Immature natural killer cell (primary cell): ENCODE results near the gene TACR1. TPM values are rescaled to one million over a fixed set of nuclear protein-coding genes. Genes with fewer than 3 reads are reported as not detected.
A peak's percentile ranks its signal among the peaks of the same experiment; 100 is the strongest.

Experiments used
- DNase-seq, 3 donors: peaks; one replicate each; pipeline ENCODE4 v3.0.0; 2022; ENCODE audit warnings: mixed read lengths in 1 of 3
- H3K27ac Mint-ChIP-seq, 6 donors: one replicate each; pipeline ENCODE4 v1.8.0; 2020; ENCODE audit warnings: mixed read lengths in 6 of 6, mild to moderate bottlenecking in 5 of 6, inconsistent platforms in 4 of 6, moderate library complexity in 3 of 6
- H3K27me3 Mint-ChIP-seq, 3 donors: one replicate each; pipeline ENCODE4 v1.8.0; 2020 to 2021; ENCODE audit warnings: low read depth in 3 of 3, mild to moderate bottlenecking in 3 of 3, mixed read lengths in 3 of 3, moderate library complexity in 3 of 3, inconsistent platforms in 1 of 3
- H3K36me3 Mint-ChIP-seq, 3 donors: one replicate each; pipeline ENCODE4 v1.8.0; 2020; ENCODE audit warnings: mixed read lengths in 3 of 3, inconsistent platforms in 2 of 3, mild to moderate bottlenecking in 2 of 3
- H3K4me1 Mint-ChIP-seq, 2 donors: one replicate each; pipeline ENCODE4 v1.8.0; 2020; ENCODE audit warnings: inconsistent platforms in 2 of 2, mild to moderate bottlenecking in 2 of 2, mixed read lengths in 2 of 2, moderate library complexity in 1 of 2
- H3K4me3 Mint-ChIP-seq, 5 donors: one replicate each; pipeline ENCODE4 v1.8.0; 2020; ENCODE audit warnings: mild to moderate bottlenecking in 5 of 5, mixed read lengths in 5 of 5, inconsistent platforms in 3 of 5, moderate library complexity in 3 of 5
- H3K9me3 Mint-ChIP-seq, 6 donors: one replicate each; pipeline ENCODE4 v1.8.0; 2020; ENCODE audit warnings: mild to moderate bottlenecking in 6 of 6, mixed read lengths in 6 of 6, inconsistent platforms in 4 of 6, moderate library complexity in 3 of 6
- polyA plus RNA-seq, 3 donors: library from polyadenylated mRNA; unstranded; fragments of 300-500 nt; fragmentation: Illumina TruSeq; gene quantifications; one replicate each; pipeline ENCODE4 v1.2.3, GENCODE V29; 2021

Gene TACR1
- polyA plus RNA-seq, 3 donors from 2014 or later: 0.16 TPM; not detected in 2

DNA sequence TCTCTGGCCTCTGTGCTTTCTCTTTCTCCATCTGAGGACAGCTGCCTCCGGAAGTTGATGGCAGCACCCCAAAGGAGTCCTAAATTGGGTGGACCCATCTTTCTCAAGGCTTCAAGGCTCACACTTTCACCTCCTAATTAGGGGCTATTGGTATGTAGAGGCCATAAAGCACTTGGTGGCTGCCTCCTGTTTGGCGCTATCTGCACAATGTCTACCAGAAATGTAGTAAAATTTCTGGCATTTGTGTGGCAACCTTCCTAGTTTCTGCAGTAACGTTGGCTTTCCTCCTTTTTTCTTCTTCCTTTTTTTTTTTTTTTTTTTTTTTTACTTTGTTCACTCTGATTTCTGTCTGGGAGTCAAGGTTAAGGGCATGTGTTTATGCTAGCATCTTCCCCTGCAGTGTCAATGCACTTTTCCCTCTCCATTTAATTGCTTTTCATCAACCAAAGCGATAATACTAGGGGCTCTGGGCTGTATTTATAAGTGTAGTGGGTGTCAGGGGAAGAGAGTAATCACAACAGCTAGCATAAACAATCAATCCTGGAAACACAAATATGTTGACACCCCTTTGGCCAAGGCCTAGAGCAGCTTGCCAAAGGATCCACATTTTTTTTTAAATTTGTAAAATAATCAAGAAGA lies 86.0 kb downstream of the TACR1 start:
- no peaks in the 10 kb centered on the region for H3K9me3 Mint-ChIP-seq
- no peak overlapping the region for H3K4me3 Mint-ChIP-seq
- no peaks in the 10 kb centered on the region for H3K4me1 Mint-ChIP-seq
- H3K27ac Mint-ChIP-seq: no peak overlapping the region
- H3K36me3 Mint-ChIP-seq: no peaks in the 10 kb centered on the region
- DNase-seq: no peak
- peaks cover 3 to 4% (median 3%) of the 10 kb centered on the region in 3 donors for H3K27me3 Mint-ChIP-seq

DNA sequence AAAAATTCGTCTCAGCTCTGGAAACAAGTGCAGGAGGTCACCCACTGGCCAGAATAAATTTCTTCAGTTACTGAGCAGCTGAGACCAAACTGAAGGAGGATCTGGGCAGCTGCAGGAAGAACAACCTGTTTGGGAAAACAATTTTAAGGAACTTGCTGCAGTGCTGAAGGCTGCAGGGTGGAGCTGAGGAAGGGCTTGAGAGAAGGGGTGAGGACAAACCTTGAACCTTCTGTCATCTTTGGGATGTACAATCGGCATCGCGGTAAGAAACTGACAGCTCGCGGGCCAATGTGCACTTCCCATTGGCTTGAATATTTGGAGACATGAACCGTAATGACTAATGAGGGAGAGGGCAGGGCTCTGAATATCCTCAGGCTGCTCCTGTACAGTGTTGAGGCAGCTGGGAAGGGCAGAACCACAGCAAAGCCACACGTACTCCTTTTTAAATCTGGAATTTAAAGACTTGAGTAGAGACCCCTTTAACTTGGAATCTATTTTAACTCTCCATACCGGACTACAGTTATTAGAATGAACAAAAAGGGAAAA lies 90.3 kb downstream of the TACR1 start:
- Mint-ChIP-seq H3K27ac (no peak overlapping the region), H3K9me3 (peaks cover 0 to 7% (median 0%) of the 10 kb centered on the region in 6 donors), H3K4me3 (no peak overlapping the region), H3K36me3 (no peaks in the 10 kb centered on the region), H3K27me3 (peaks cover 0 to 4% (median 0%) of the 10 kb centered on the region in 3 donors), H3K4me1 (no peaks in the 10 kb centered on the region)
- no peak for DNase-seq

DNA sequence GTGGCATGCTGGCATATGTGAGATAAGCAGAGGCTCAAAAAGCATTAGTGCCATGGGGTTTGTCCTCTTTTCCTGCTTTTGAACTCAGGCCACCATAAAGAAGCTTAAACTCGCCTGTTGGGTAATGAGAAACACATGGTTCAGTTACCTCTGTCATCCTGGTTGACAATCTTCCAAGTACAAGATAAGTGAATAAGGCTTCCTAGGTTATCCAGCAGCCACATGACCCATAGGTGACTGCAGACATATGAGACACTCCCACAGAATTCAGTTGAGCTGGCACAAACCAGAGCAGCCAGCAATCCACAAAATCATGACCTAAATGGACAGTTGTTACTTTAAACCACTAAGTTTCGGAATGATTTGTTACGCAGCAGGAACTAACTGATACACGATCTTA lies 97.3 kb downstream of the TACR1 start:
- Mint-ChIP-seq H3K9me3 (peaks cover 0 to 13% (median 3%) of the 10 kb centered on the region in 6 donors), H3K4me3 (no peak overlapping the region), H3K4me1 (no peaks in the 10 kb centered on the region), H3K36me3 (peaks cover 0 to 5% (median 3%) of the 10 kb centered on the region in 3 donors), H3K27me3 (peaks cover 5 to 7% (median 6%) of the 10 kb centered on the region in 3 donors), H3K27ac (no peak overlapping the region)
- DNase-seq: no peak

DNA sequence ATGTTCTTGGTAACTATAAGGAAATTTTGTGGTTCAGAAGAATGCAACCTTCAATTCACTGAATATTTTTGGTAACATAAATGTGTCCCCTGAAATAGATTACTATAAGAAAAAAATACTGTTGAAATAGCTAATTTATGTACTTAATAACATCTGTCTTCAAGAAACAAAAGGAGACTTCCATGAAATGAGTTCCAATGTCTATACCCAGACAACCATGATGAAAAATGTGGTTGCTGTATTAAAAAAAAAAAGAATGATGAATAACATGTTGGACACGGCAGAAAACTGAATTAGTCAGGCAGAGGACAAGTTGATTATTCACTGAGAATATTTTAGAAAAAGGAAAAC lies 98.5 kb downstream of the TACR1 start:
- no peak overlapping the region for H3K4me3 Mint-ChIP-seq
- peaks cover 0 to 13% (median 3%) of the 10 kb centered on the region in 6 donors for H3K9me3 Mint-ChIP-seq
- no peaks in the 10 kb centered on the region for H3K4me1 Mint-ChIP-seq
- no peak for DNase-seq
- no peak overlapping the region for H3K27ac Mint-ChIP-seq
- peaks cover 0 to 5% (median 3%) of the 10 kb centered on the region in 3 donors for H3K36me3 Mint-ChIP-seq
- peaks cover 6 to 8% (median 7%) of the 10 kb centered on the region in 3 donors for H3K27me3 Mint-ChIP-seq

DNA sequence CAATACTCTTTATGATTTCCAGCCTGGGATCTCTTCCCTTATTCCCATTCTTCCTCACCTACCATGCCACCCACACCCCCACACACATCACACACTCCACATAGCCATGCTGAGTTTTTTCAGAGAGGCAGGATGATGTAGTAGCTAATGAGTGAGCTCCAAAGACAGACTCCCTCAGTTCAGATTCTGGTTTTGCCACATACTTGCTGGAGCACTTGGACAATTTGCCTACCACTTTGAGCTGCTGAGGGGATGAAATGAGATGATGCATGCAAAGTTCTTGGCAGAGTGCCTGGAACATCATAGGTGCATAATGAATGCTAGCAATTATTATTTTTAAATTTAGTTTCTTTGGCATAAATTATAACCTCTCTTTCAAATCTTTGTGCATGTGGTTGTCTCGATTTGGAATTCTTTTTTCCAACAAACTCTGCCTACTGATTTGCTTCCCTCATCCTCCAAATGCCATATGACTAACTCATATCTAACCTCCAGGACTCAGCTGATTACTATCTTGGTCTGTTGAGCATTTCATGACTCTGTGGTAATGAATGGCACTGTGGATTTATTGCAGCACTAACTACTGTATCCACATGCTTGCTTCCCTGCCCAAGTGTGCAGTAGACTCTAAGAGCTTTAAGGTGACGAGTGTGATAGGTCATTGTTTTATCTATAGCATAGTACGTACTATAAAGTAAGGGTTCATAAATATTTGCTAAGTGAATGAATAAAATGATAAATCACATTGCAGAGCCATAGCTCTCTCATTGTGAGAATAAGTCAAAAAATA lies 99.1 kb downstream of the TACR1 start:
- Mint-ChIP-seq H3K4me1 (no peaks in the 10 kb centered on the region), H3K4me3 (no peak overlapping the region), H3K9me3 (peaks cover 0 to 11% (median 3%) of the 10 kb centered on the region in 6 donors), H3K36me3 (peaks cover 0 to 5% (median 3%) of the 10 kb centered on the region in 3 donors), H3K27me3 (peaks cover 6 to 8% (median 8%) of the 10 kb centered on the region in 3 donors), H3K27ac (no peak overlapping the region)
- no peak for DNase-seq

DNA sequence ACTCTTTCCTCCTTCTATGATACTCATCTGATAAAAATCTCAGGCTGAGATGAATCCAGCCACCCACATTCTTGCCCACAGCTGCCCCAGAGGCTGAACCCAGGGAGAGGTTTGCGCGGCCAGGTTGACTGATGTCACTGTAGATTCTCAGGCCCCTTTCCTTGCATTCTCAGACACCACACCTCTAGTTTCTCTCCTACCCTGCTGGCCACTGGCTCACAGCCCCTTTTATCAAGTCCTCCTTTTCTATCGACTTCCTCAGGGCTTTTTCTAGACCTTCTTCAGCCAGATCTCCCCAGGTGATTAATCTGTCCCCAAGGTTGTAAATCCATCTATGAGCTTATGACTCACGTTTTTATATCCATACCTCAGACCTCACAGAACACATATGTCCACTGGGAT lies 99.8 kb downstream of the TACR1 start:
- Mint-ChIP-seq H3K27ac (no peak overlapping the region), H3K36me3 (peaks cover 0 to 6% (median 3%) of the 10 kb centered on the region in 3 donors), H3K4me1 (peaks cover 0 to 2% of the 10 kb centered on the region in 2 donors), H3K27me3 (peaks cover 6 to 9% (median 8%) of the 10 kb centered on the region in 3 donors), H3K4me3 (no peak overlapping the region), H3K9me3 (peaks cover 0 to 8% (median 3%) of the 10 kb centered on the region in 6 donors)
- DNase-seq: no peak

DNA sequence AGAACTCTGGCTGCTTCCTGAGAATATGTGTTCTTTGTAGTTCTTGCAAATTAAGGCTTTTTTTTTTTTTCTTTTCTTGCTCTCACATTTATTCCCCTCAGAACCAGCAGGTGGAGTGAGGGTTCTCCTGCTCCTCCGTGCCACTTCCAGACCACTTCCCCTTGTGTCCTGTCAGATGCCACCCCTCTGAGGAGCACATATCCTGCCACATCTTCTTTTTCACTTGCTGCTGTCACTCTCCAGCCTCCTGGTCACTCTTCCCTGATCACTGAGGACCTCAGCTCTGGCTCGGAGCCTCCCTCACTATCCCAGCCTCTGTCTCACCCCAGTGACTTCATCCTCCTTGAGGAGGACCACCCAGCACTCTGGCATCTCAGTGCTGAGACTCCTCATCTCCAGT lies 100.5 kb downstream of the TACR1 start:
- Mint-ChIP-seq H3K4me3 (no peak overlapping the region), H3K4me1 (peaks cover 0 to 8% of the 10 kb centered on the region in 2 donors), H3K27ac (peak overlapping the region in 1 of 6 donors; percentile 8), H3K9me3 (peaks cover 0 to 6% (median 3%) of the 10 kb centered on the region in 6 donors), H3K27me3 (peaks cover 6 to 9% (median 8%) of the 10 kb centered on the region in 3 donors), H3K36me3 (peaks cover 0 to 9% (median 3%) of the 10 kb centered on the region in 3 donors)
- DNase-seq: no peak

DNA sequence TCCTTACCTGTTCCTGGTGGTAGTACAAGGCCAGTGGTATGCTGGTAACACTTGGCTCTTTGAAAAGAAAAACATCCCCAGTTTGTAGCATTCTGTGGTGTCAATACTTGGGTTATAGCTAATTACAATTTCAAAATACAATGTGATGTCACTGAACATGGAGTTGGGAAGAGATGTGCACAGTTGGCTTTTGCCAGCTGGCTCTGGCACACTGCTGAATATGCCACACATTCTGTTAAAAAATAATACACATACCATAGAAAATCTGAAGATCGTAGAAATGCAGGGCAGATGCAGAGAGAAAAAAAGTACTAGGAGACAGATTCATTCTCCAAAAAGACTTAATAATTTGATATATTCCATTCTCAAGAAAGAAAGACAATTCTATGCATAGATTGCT lies 101.5 kb downstream of the TACR1 start:
- peaks cover 5 to 9% (median 6%) of the 10 kb centered on the region in 3 donors for H3K27me3 Mint-ChIP-seq
- H3K4me1 Mint-ChIP-seq: peaks cover 0 to 10% of the 10 kb centered on the region in 2 donors
- H3K9me3 Mint-ChIP-seq: peaks cover 0 to 6% (median 0%) of the 10 kb centered on the region in 6 donors
- H3K27ac Mint-ChIP-seq: no peak overlapping the region
- DNase-seq: no peak
- H3K36me3 Mint-ChIP-seq: peaks cover 0 to 9% (median 3%) of the 10 kb centered on the region in 3 donors
- H3K4me3 Mint-ChIP-seq: no peak overlapping the region

DNA sequence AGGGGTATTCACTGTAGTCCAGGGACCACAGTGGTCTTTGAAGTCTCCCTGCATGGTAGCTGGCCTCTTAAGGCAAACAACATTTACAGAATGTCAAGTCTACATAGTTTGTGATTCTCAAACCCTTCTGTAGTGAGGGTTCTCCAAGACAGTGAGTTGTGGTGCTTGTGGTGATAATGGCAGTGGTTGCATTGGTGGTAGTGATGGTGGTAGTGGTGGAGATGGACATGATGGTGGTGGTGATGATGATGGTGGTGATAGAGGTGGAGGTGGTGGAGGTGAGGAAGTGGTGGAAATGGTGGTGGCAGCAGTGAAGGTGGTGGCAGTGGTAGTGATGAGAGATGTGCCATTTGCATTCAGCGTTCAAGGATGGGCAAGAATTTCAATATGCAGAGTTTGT lies 104.9 kb downstream of the TACR1 start:
- H3K27ac Mint-ChIP-seq: no peak overlapping the region
- peaks cover 0 to 8% (median 3%) of the 10 kb centered on the region in 3 donors for H3K36me3 Mint-ChIP-seq
- DNase-seq: no peak
- peaks cover 0 to 4% (median 0%) of the 10 kb centered on the region in 6 donors for H3K9me3 Mint-ChIP-seq
- peak overlapping the region in 1 of 5 donors; percentile 8 for H3K4me3 Mint-ChIP-seq
- peaks cover 2 to 5% (median 5%) of the 10 kb centered on the region in 3 donors for H3K27me3 Mint-ChIP-seq
- H3K4me1 Mint-ChIP-seq: peaks cover 0 to 10% of the 10 kb centered on the region in 2 donors

DNA sequence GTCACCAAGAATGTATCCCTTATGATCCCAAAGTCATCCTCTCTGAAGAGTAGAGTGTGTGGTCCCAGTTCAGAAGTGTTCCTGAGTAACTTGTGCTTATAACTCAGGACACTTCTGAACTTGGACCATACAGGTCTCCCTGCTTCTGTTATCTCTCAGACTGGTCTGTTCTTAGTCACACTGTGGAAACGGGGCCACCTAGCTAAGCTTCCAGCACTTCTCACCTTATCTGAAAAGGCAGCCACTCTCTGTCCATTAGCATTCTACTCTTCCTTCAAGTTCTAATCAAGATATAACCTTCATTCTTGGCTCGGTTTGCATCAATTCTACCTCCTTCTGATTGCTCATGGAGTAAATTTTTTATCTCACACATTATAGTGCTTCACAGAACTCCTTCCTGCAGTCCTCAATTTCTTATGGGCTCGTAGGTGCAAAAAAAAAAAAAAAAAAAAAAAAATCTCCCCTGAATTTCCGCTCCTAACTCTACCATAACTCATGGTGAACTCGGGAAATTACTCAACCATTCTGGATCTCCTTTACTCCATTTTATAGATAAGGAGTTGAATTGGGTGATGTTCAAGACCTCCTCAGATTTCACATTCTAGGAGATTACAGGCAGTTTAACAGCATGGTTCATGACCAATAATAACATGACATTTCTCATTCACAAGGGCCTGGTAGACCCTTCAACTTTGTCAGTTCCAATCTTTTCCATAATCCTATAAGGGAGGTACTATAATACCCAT lies 108.4 kb downstream of the TACR1 start:
- no peak for DNase-seq
- Mint-ChIP-seq H3K36me3 (peaks cover 0 to 4% (median under 1%) of the 10 kb centered on the region in 3 donors), H3K27ac (no peak overlapping the region), H3K4me1 (peaks cover 0 to 10% of the 10 kb centered on the region in 2 donors), H3K9me3 (peaks cover 0 to 4% (median 0%) of the 10 kb centered on the region in 6 donors), H3K27me3 (peaks cover 0 to 6% (median 5%) of the 10 kb centered on the region in 3 donors), H3K4me3 (no peak overlapping the region)

DNA sequence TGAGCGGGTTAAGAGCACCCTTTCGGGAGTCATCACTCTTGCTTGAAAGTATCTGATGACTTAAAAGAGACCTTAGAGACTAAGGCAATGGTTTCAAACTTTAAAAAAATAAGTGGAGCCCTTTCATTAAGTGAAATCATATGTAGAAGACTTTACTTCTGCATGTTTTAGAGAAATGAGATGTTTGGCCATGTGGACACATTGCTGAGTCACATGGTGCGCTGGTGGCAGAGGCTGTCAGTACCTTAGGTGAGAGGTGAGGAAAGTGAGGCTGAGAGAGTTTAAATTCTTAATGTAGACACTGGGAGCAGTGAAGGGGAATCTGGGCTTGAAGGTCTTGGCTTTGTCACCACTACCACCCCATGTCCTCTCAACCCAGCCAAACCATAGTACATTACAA lies 109.8 kb downstream of the TACR1 start:
- Mint-ChIP-seq H3K4me3 (no peak overlapping the region), H3K36me3 (peaks cover 0 to 4% (median 3%) of the 10 kb centered on the region in 3 donors), H3K27me3 (peaks cover 0 to 8% (median 2%) of the 10 kb centered on the region in 3 donors), H3K27ac (no peak overlapping the region), H3K4me1 (peaks cover 0 to 8% of the 10 kb centered on the region in 2 donors), H3K9me3 (peaks cover 0 to 4% (median 0%) of the 10 kb centered on the region in 6 donors)
- DNase-seq: no peak

DNA sequence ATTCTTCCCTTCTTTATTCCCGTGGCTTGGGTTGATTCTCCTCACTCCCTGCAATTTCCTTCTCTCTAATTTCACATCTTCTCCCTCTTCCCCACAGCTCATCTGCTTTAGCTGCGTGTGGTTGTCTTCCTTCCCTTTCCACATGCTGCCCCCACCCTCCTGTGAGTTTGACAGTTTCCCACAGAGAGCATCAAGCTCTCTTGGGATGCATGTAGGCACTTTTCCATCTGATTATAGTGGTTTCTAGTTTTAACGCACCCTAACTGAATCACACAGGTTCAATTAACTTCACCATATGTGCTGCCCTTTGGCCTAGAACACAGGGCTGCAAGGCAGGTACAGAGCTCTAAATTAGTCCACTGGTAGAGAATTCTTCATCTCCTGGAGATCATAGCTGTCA lies 110.5 kb downstream of the TACR1 start:
- Mint-ChIP-seq H3K4me1 (peaks cover 0 to under 1% of the 10 kb centered on the region in 2 donors), H3K27ac (no peak overlapping the region), H3K36me3 (peaks cover 0 to 4% (median 0%) of the 10 kb centered on the region in 3 donors), H3K27me3 (peaks cover 0 to 8% (median 2%) of the 10 kb centered on the region in 3 donors), H3K9me3 (peaks cover 0 to 4% (median 0%) of the 10 kb centered on the region in 6 donors), H3K4me3 (no peak overlapping the region)
- DNase-seq: no peak

DNA sequence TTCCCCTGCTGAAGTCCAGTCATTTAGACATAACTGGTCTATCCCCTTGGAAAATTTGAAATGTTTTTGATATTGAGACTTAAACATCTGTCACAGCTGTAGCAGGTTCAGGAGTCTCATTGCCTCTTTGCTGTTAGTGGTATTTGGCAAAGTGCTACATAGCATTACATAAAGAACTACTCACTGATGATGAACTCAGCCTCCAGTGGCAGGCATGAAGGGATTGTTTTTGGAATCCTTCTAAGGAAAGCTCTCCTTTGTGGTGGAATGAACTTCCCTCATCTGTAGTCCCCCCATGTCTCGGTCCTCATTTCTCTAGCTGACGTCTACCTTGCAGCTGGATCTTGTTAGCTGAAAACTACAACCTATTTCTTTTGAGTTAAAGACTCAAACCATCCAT lies 111.6 kb downstream of the TACR1 start:
- H3K9me3 Mint-ChIP-seq: peaks cover 0 to 4% (median 0%) of the 10 kb centered on the region in 6 donors
- peaks cover 0 to 4% (median 0%) of the 10 kb centered on the region in 3 donors for H3K36me3 Mint-ChIP-seq
- DNase-seq: no peak
- no peak overlapping the region for H3K27ac Mint-ChIP-seq
- H3K27me3 Mint-ChIP-seq: peaks cover 0 to 8% (median 2%) of the 10 kb centered on the region in 3 donors
- no peaks in the 10 kb centered on the region for H3K4me1 Mint-ChIP-seq
- H3K4me3 Mint-ChIP-seq: no peak overlapping the region
